Measurements from ENCODE around the gene CBR1. TPM values are rescaled to one million over a fixed set of nuclear protein-coding genes. Genes with fewer than 3 reads are reported as not detected.

CBR1 gene
- polyA plus RNA-seq, 3 donors = 36.9 to 114 (median 100) TPM

DNA sequence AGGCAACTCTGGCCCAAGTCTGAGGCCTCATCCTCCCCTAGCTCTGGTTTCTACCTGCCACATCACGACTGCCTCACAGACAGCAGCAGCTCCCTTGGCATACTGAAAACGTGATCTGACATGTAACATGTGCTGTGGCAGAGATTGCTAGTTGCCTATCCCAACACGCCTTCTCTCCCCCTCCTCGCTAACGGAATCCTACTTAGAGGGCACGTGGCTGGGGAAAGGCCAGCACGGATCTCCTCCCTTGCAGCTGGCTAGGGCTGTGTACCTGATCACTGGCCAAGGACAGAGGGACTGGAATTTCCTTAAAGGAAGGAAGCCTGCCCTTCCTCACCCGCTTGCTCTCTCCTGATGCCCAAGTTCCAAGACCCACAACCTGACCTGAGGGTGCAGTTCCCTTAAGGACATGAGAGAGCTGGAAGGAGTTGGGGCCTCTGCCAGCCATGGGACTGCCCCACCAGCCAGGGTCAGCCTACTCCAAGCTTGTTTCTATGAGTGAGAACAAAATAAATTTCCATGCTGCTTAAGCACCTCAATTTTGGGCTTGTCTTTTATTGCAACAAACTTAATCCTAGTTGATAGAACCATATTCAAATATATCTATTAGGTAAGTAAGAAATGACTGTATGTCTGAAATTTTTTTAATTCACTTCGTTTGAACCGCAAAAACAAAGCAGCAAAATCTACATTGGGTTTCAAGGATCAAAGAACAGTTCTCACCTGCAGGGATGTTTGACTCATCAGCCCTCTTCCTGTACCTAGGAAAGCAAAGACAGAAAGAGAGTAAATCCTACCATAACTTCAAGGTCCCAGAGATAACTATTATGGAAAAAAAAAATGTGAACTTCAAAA is 16.7 kb upstream of the CBR1 start:
- Histone ChIP-seq H2AFZ (ENCODE audit: insufficient read depth, low read depth, low read length, poor library complexity, severe bottlenecking) (no peak overlapping the region), H3K27me3 (ENCODE audit: control insufficient read depth in 2 of 2, insufficient read depth in 2 of 2, low read length in 2 of 2) (no peaks in the 10 kb centered on the region), H3K79me2 (ENCODE audit: insufficient read depth, low read length) (peaks cover 3% of the 10 kb centered on the region), H3K36me3 (replicated peaks in 1 of 2; ENCODE audit: control insufficient read depth in 1 of 2, insufficient read depth in 2 of 2, low read length in 2 of 2) (peaks cover 62 to 97% of the 10 kb centered on the region in 2 donors), H3K9ac (ENCODE audit: insufficient read depth, low read length, poor library complexity, severe bottlenecking) (no peak overlapping the region), H3K27ac (ENCODE audit: low read depth in 1 of 2, low read length in 2 of 2) (no peak overlapping the region), H3K4me1 (ENCODE audit: control insufficient read depth in 1 of 2, insufficient read depth in 2 of 2, low read length in 2 of 2) (no peaks in the 10 kb centered on the region), H3K9me3 (replicated peaks in 1 of 2; ENCODE audit: control insufficient read depth in 1 of 2, insufficient read depth in 1 of 2, low read length in 2 of 2) (no peaks in the 10 kb centered on the region), H3K4me2 (replicated peaks; ENCODE audit: extremely low read depth, low read length, poor library complexity, severe bottlenecking) (no peak overlapping the region), H3K4me3 (replicated peaks in 1 of 3; ENCODE audit: low read depth in 2 of 3, low read length in 3 of 3) (no peak overlapping the region), H4K20me1 (ENCODE audit: insufficient read depth, low read length) (no peaks in the 10 kb centered on the region)
- no peak for DNase-seq
- Mint-ChIP-seq H3K4me3 (no peak overlapping the region), H3K27me3 (ENCODE audit: low read depth in 3 of 3) (no peaks in the 10 kb centered on the region), H3K36me3 (peaks cover 77 to 92% of the 10 kb centered on the region in 2 donors), H3K9me3 (peaks cover 0 to 2% (median 0%) of the 10 kb centered on the region in 7 donors), H3K4me1 (peaks cover 4% of the 10 kb centered on the region), H3K27ac (no peak overlapping the region)
- TF ChIP-seq, protein P1, sequence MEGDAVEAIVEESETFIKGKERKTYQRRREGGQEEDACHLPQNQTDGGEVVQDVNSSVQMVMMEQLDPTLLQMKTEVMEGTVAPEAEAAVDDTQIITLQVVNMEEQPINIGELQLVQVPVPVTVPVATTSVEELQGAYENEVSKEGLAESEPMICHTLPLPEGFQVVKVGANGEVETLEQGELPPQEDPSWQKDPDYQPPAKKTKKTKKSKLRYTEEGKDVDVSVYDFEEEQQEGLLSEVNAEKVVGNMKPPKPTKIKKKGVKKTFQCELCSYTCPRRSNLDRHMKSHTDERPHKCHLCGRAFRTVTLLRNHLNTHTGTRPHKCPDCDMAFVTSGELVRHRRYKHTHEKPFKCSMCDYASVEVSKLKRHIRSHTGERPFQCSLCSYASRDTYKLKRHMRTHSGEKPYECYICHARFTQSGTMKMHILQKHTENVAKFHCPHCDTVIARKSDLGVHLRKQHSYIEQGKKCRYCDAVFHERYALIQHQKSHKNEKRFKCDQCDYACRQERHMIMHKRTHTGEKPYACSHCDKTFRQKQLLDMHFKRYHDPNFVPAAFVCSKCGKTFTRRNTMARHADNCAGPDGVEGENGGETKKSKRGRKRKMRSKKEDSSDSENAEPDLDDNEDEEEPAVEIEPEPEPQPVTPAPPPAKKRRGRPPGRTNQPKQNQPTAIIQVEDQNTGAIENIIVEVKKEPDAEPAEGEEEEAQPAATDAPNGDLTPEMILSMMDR (IDR thresholded peaks at IDR 0.05) = no peak
- 84% methylated on average over 2 of the region's 10 CpGs for WGBS (ENCODE audit: insufficient coverage)
- intact Hi-C loops (cut with micrococcal nuclease) = no loop called here

DNA sequence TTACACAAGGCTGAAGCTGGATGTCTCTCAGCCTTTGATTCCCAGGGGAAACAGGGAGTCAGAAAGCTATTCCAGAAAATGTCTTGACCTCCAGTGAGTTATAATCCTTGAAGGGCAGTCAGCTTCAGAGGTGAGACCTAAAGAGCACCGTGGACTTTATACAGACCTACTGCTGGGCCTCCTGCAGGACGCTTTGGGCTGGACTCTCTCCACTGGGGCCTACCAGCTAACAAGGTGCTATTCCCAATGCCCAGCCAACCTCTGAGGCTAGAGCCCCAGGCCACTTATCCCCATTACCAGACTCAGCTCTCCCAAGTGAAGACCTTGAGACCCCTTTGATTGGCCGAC is 16.1 kb upstream of the CBR1 start:
- DNase-seq = no peak
- no peaks in the 10 kb centered on the region for H4K20me1 ChIP-seq (ENCODE audit: insufficient read depth, low read length)
- H3K4me1 Mint-ChIP-seq = peaks cover 5% of the 10 kb centered on the region
- no peaks in the 10 kb centered on the region for H3K4me1 ChIP-seq (ENCODE audit: control insufficient read depth in 1 of 2, insufficient read depth in 2 of 2, low read length in 2 of 2)
- no peak overlapping the region for H3K27ac Mint-ChIP-seq
- peaks cover 5% of the 10 kb centered on the region for H3K79me2 ChIP-seq (ENCODE audit: insufficient read depth, low read length)
- no peak overlapping the region for H3K4me3 Mint-ChIP-seq
- H3K9me3 Mint-ChIP-seq = peaks cover 0 to 2% (median 0%) of the 10 kb centered on the region in 7 donors
- TF ChIP-seq, protein P1 (IDR thresholded peaks at IDR 0.05) = no peak
- H3K27ac ChIP-seq (ENCODE audit: low read depth in 1 of 2, low read length in 2 of 2) = no peak overlapping the region
- no peaks in the 10 kb centered on the region for H3K9me3 ChIP-seq (replicated peaks in 1 of 2; ENCODE audit: control insufficient read depth in 1 of 2, insufficient read depth in 1 of 2, low read length in 2 of 2)
- no peak overlapping the region for H3K9ac ChIP-seq (ENCODE audit: insufficient read depth, low read length, poor library complexity, severe bottlenecking)
- intact Hi-C loops (cut with micrococcal nuclease) = no loop called here
- 97% methylated on average over 3 of the region's 3 CpGs for WGBS (ENCODE audit: insufficient coverage)
- H3K36me3 ChIP-seq (replicated peaks in 1 of 2; ENCODE audit: control insufficient read depth in 1 of 2, insufficient read depth in 2 of 2, low read length in 2 of 2) = peaks cover 59 to 96% of the 10 kb centered on the region in 2 donors
- H2AFZ ChIP-seq (ENCODE audit: insufficient read depth, low read depth, low read length, poor library complexity, severe bottlenecking) = no peak overlapping the region
- H3K36me3 Mint-ChIP-seq = peaks cover 77 to 92% of the 10 kb centered on the region in 2 donors
- H3K27me3 Mint-ChIP-seq (ENCODE audit: low read depth in 3 of 3) = no peaks in the 10 kb centered on the region
- no peaks in the 10 kb centered on the region for H3K27me3 ChIP-seq (ENCODE audit: control insufficient read depth in 2 of 2, insufficient read depth in 2 of 2, low read length in 2 of 2)
- no peak overlapping the region for H3K4me2 ChIP-seq (replicated peaks; ENCODE audit: extremely low read depth, low read length, poor library complexity, severe bottlenecking)
- no peak overlapping the region for H3K4me3 ChIP-seq (replicated peaks in 1 of 3; ENCODE audit: low read depth in 2 of 3, low read length in 3 of 3)
